H4 (cell line): ENCODE results near the gene HNRNPA3. TPM values are rescaled to one million over a fixed set of nuclear protein-coding genes. Genes with fewer than 3 reads are reported as not detected.
"Not testable (repeated sequence)": the region's sequence is repeated elsewhere in the genome, so short reads cannot be mapped to it uniquely, and the experiment has no call there.

Source experiments
- DNase-seq: peaks from one replicate; pipeline ENCODE4 v3.0.0-alpha.2; 2015; ENCODE audit warnings: low spot score
- total RNA-seq: library from RNA; depleted of rRNA; stranded (reverse); fragments of >200 nt; shearing (Covaris generic); gene quantifications from 2 replicates; pipeline ENCODE4 v1.2.3, GENCODE V29; 2014

The HNRNPA3 gene
- total RNA-seq, 1 experiment from 2014 or later: 34.9 TPM

GRCh38 chr2:177254433-177255226 is 42.0 kb downstream of the HNRNPA3 start:
- DNase-seq: no peak

GRCh38 chr2:177255227-177255601 is 42.6 kb downstream of the HNRNPA3 start:
- no peak for DNase-seq

GRCh38 chr2:177256026-177256425 is 43.4 kb downstream of the HNRNPA3 start:
- no peak for DNase-seq

- DNase-seq: no peak
These were observed 44.1 kb downstream of the HNRNPA3 start for GRCh38 chr2:177256695-177257094.

GRCh38 chr2:177257471-177257870 is 44.9 kb downstream of the HNRNPA3 start:
- no peak for DNase-seq

- DNase-seq: no peak
These were observed 45.5 kb downstream of the HNRNPA3 start for GRCh38 chr2:177258059-177258458.

GRCh38 chr2:177260379-177260778 is 47.8 kb downstream of the HNRNPA3 start:
- no peak for DNase-seq

GRCh38 chr2:177261116-177262060 is 48.8 kb downstream of the HNRNPA3 start:
- no peak for DNase-seq

GRCh38 chr2:177262092-177262491 is 49.5 kb downstream of the HNRNPA3 start:
- no peak for DNase-seq

- DNase-seq: no peak
These were observed 50.4 kb downstream of the HNRNPA3 start for GRCh38 chr2:177262958-177263450.

GRCh38 chr2:177263451-177264208 is 51.0 kb downstream of the HNRNPA3 start:
- DNase-seq: peak; percentile 96

GRCh38 chr2:177264209-177264692 is 51.7 kb downstream of the HNRNPA3 start:
- DNase-seq: no peak

GRCh38 chr2:177264693-177265587 is 52.3 kb downstream of the HNRNPA3 start, which contains the start of gene NFE2L2:
TSS of gene NFE2L2 (minus strand) at chr2:177264727. CDS start at chr2:177264576, 151 bp downstream.
- DNase-seq: peak; percentile 76

- no peak for DNase-seq
These were observed 53.5 kb downstream of the HNRNPA3 start for GRCh38 chr2:177265824-177266817.

- DNase-seq: not testable (repeated sequence)
These were observed 54.4 kb downstream of the HNRNPA3 start for GRCh38 chr2:177266955-177267354.

- no peak for DNase-seq
These were observed 55.7 kb downstream of the HNRNPA3 start for GRCh38 chr2:177268187-177268871.

- DNase-seq: no peak
These were observed 56.3 kb downstream of the HNRNPA3 start for GRCh38 chr2:177268901-177269300.

GRCh38 chr2:177270531-177270930 is 57.9 kb downstream of the HNRNPA3 start:
- no peak for DNase-seq
